Mesothelial cell of epicardium (in vitro differentiated cells): ENCODE results near the gene ASTN2. TPM values are rescaled to one million over a fixed set of nuclear protein-coding genes. Genes with fewer than 3 reads are reported as not detected.

Source experiments
- DNase-seq, 2 experiments: peaks; one replicate each; pipeline ENCODE4 v3.0.0; 2021; ENCODE audit warnings: low spot score in 2 of 2; ENCODE audit not compliant: unreplicated experiment in 2 of 2
- H3K27ac Mint-ChIP-seq: 2 replicates; pipeline ENCODE4 v1.8.0; 2021; ENCODE audit warnings: mixed read lengths
- H3K27me3 Mint-ChIP-seq: 2 replicates; pipeline ENCODE4 v1.8.0; 2021; ENCODE audit warnings: low read depth, mixed read lengths
- H3K36me3 Mint-ChIP-seq: 2 replicates; pipeline ENCODE4 v1.8.0; 2021; ENCODE audit warnings: mixed read lengths
- H3K4me1 Mint-ChIP-seq: 2 replicates; pipeline ENCODE4 v1.8.0; 2021; ENCODE audit warnings: mixed read lengths
- H3K4me3 Mint-ChIP-seq: 2 replicates; pipeline ENCODE4 v1.8.0; 2021; ENCODE audit warnings: mild to moderate bottlenecking, moderate library complexity, mixed read lengths
- H3K9me3 Mint-ChIP-seq: 2 replicates; pipeline ENCODE4 v1.8.0; 2021; ENCODE audit warnings: mixed read lengths
- CTCF ChIP-seq: fragments of 200-600 bp; sonication (generic); IDR thresholded peaks from one replicate; pipeline ENCODE4 v1.5.0; 2021; ENCODE audit warnings: antibody characterized with exemption; ENCODE audit not compliant: unreplicated experiment
- total RNA-seq: library from RNA; stranded (reverse); gene quantifications from 3 replicates; pipeline ENCODE4 v1.2.1, GENCODE V29; 2021

ASTN2 gene
- total RNA-seq, 1 donor from 2014 or later: 12.2 TPM

- Mint-ChIP-seq H3K36me3 (no peaks in the 10 kb centered on the region), H3K27me3 (no peaks in the 10 kb centered on the region), H3K9me3 (no peaks in the 10 kb centered on the region), H3K4me1 (peaks cover 7% of the 10 kb centered on the region), H3K27ac (no peak overlapping the region), H3K4me3 (no peak overlapping the region)
- TF ChIP-seq CTCF: no peak
- DNase-seq: no peak
These were observed 35.5 kb downstream of the ASTN2 start for GRCh38 chr9:117379341-117379740.

- H3K4me1 Mint-ChIP-seq: peaks cover 7% of the 10 kb centered on the region
- H3K9me3 Mint-ChIP-seq: no peaks in the 10 kb centered on the region
- TF ChIP-seq CTCF: no peak
- H3K27me3 Mint-ChIP-seq: peaks cover 3% of the 10 kb centered on the region
- H3K36me3 Mint-ChIP-seq: no peaks in the 10 kb centered on the region
- no peak for DNase-seq
- no peak overlapping the region for H3K27ac Mint-ChIP-seq
- no peak overlapping the region for H3K4me3 Mint-ChIP-seq
These were observed 37.8 kb downstream of the ASTN2 start for GRCh38 chr9:117377046-117377445.

GRCh38 chr9:117375956-117376355 lies 38.9 kb downstream of the ASTN2 start:
- no peak overlapping the region for H3K27ac Mint-ChIP-seq
- H3K27me3 Mint-ChIP-seq: peaks cover 3% of the 10 kb centered on the region
- DNase-seq: no peak
- no peaks in the 10 kb centered on the region for H3K36me3 Mint-ChIP-seq
- no peaks in the 10 kb centered on the region for H3K9me3 Mint-ChIP-seq
- H3K4me1 Mint-ChIP-seq: peaks cover 7% of the 10 kb centered on the region
- no peak for TF ChIP-seq CTCF
- H3K4me3 Mint-ChIP-seq: no peak overlapping the region

GRCh38 chr9:117374076-117374725 lies 40.7 kb downstream of the ASTN2 start:
- H3K36me3 Mint-ChIP-seq: no peaks in the 10 kb centered on the region
- H3K27ac Mint-ChIP-seq: no peak overlapping the region

GRCh38 chr9:117368684-117369230 lies 46.1 kb downstream of the ASTN2 start:
- no peak for DNase-seq
- Mint-ChIP-seq H3K27me3 (peaks cover 3% of the 10 kb centered on the region), H3K4me3 (no peak overlapping the region), H3K9me3 (no peaks in the 10 kb centered on the region), H3K27ac (no peak overlapping the region), H3K36me3 (no peaks in the 10 kb centered on the region), H3K4me1 (no peaks in the 10 kb centered on the region)
- TF ChIP-seq CTCF: no peak

More at GRCh38 chr9:117374076-117374725, 40.7 kb downstream of the ASTN2 start:
- Mint-ChIP-seq H3K4me1 (peaks cover 7% of the 10 kb centered on the region), H3K27me3 (peaks cover 3% of the 10 kb centered on the region), H3K4me3 (no peak overlapping the region), H3K9me3 (no peaks in the 10 kb centered on the region)
- TF ChIP-seq CTCF: no peak
- no peak for DNase-seq

GRCh38 chr9:117365438-117365837 lies 49.4 kb downstream of the ASTN2 start:
- Mint-ChIP-seq H3K36me3 (no peaks in the 10 kb centered on the region), H3K4me3 (no peak overlapping the region), H3K27me3 (peaks cover 2% of the 10 kb centered on the region), H3K27ac (no peak overlapping the region), H3K4me1 (no peaks in the 10 kb centered on the region), H3K9me3 (no peaks in the 10 kb centered on the region)
- TF ChIP-seq CTCF: no peak
- DNase-seq: no peak
